ENCODE measurements around the gene TSPYL1. TPM values are rescaled to one million over a fixed set of nuclear protein-coding genes. Genes with fewer than 3 reads are reported as not detected.

TSPYL1 gene
- total RNA-seq, 6 experiments from 2014 or later, result 29.1 to 70.4 (median 50.9) TPM

GRCh38 chr6:116301104-116301503, 21.4 kb upstream of the TSPYL1 start:
- Histone ChIP-seq H3K4me3 (no peak overlapping the region), H3K27ac (no peak overlapping the region), H3K9me3 (no peaks in the 10 kb centered on the region), H3K27me3 (no peaks in the 10 kb centered on the region), H3K36me3 (no peaks in the 10 kb centered on the region), H3K4me1 (peaks cover 0 to 41% (median 17%) of the 10 kb centered on the region in 4 donors)
- 90% methylated on average over 2 of the region's 3 CpGs for WGBS (ENCODE audit: insufficient coverage, low coverage, low lambda C conversion rate, missing lambda C conversion rate)
- ATAC-seq (peak in 2 of 4 donors; percentile 9 to 25), DNase-seq (no peak)
- intact Hi-C loops (cut with DNase I), result no loop called here
- no peak for TF ChIP-seq POLR2A (IDR thresholded peaks at IDR 0.05)
- no peak for TF ChIP-seq CTCF (IDR thresholded peaks at IDR 0.05)

GRCh38 chr6:116300566-116300965, 20.8 kb upstream of the TSPYL1 start:
- ATAC-seq, result peak in 1 of 4 donors; percentile 18
- TF ChIP-seq POLR2A (IDR thresholded peaks at IDR 0.05), result no peak
- no peak for TF ChIP-seq CTCF (IDR thresholded peaks at IDR 0.05)
- intact Hi-C loops (cut with DNase I), result no loop called here

GRCh38 chr6:116298973-116299372, 19.2 kb upstream of the TSPYL1 start:
- Histone ChIP-seq H3K9me3 (no peaks in the 10 kb centered on the region), H3K4me1 (peaks cover 0 to 24% (median 7%) of the 10 kb centered on the region in 4 donors), H3K36me3 (no peaks in the 10 kb centered on the region), H3K27ac (no peak overlapping the region), H3K4me3 (no peak overlapping the region), H3K27me3 (no peaks in the 10 kb centered on the region)
- DNase-seq, result no peak
- ATAC-seq, result no peak
- no peak for TF ChIP-seq POLR2A (IDR thresholded peaks at IDR 0.05)
- TF ChIP-seq CTCF (IDR thresholded peaks at IDR 0.05), result no peak
- intact Hi-C loops (cut with DNase I), result no loop called here

More at GRCh38 chr6:116300566-116300965, 20.8 kb upstream of the TSPYL1 start:
- Histone ChIP-seq H3K4me3 (no peak overlapping the region), H3K9me3 (no peaks in the 10 kb centered on the region), H3K27ac (no peak overlapping the region), H3K4me1 (peaks cover 0 to 40% (median 14%) of the 10 kb centered on the region in 4 donors), H3K27me3 (no peaks in the 10 kb centered on the region), H3K36me3 (no peaks in the 10 kb centered on the region)
- DNase-seq, result no peak
- 68% methylated on average over 1 of the region's 1 CpG for WGBS (ENCODE audit: insufficient coverage, low coverage, low lambda C conversion rate, missing lambda C conversion rate)

- 100% methylated on average over 3 of the region's 3 CpGs for WGBS (ENCODE audit: insufficient coverage, low coverage, low lambda C conversion rate, missing lambda C conversion rate)
Measured at GRCh38 chr6:116298273-116298672, 18.5 kb upstream of the TSPYL1 start.

More at GRCh38 chr6:116298273-116298672, 18.5 kb upstream of the TSPYL1 start:
- ATAC-seq (no peak), DNase-seq (no peak)
- Histone ChIP-seq H3K4me3 (no peak overlapping the region), H3K36me3 (no peaks in the 10 kb centered on the region), H3K27ac (no peak overlapping the region), H3K9me3 (no peaks in the 10 kb centered on the region), H3K4me1 (peaks cover 0 to 24% (median 6%) of the 10 kb centered on the region in 4 donors), H3K27me3 (no peaks in the 10 kb centered on the region)
- TF ChIP-seq CTCF (IDR thresholded peaks at IDR 0.05) (no peak), POLR2A (IDR thresholded peaks at IDR 0.05) (no peak)
- intact Hi-C loops (cut with DNase I), result no loop called here

Data from right lobe of liver (tissue), 6 donors.